Nephron (organoid): ENCODE measurements around the gene ATG12.

Source experiments
- H3K27ac Mint-ChIP-seq, 3 experiments: 2 replicates each; pipeline ENCODE4 v1.8.0; 2020; ENCODE audit warnings: mixed read lengths in 3 of 3, mild to moderate bottlenecking in 2 of 3, moderate library complexity in 1 of 3
- H3K27me3 Mint-ChIP-seq: 2 replicates; pipeline ENCODE4 v1.8.0; 2021; ENCODE audit warnings: low read depth, mild to moderate bottlenecking, moderate library complexity, mixed read lengths
- H3K36me3 Mint-ChIP-seq: 2 replicates; pipeline ENCODE4 v1.8.0; 2020; ENCODE audit warnings: low read depth, mixed read lengths
- H3K4me1 Mint-ChIP-seq: 2 replicates; pipeline ENCODE4 v1.8.0; 2020; ENCODE audit warnings: mixed read lengths
- H3K4me3 Mint-ChIP-seq, 3 experiments: 2 replicates each; pipeline ENCODE4 v1.8.0; 2020; ENCODE audit warnings: mild to moderate bottlenecking in 3 of 3, mixed read lengths in 3 of 3, moderate library complexity in 2 of 3
- H3K9me3 Mint-ChIP-seq: 2 replicates; pipeline ENCODE4 v1.8.0; 2020; ENCODE audit warnings: mixed read lengths
- CTCF ChIP-seq, 3 experiments: fragments of 200-600 bp; sonication (generic); IDR thresholded peaks; one replicate each; pipeline ENCODE4 v1.5.0; 2021; ENCODE audit warnings: antibody characterized with exemption in 3 of 3; ENCODE audit not compliant: unreplicated experiment in 3 of 3

ATG12 gene

GRCh38 chr5:115820846-115821245 lies 20.5 kb downstream of the ATG12 start:
- peaks cover 4% of the 10 kb centered on the region for H3K27me3 Mint-ChIP-seq
- no peak overlapping the region for H3K4me3 Mint-ChIP-seq
- H3K9me3 Mint-ChIP-seq: peaks cover 20% of the 10 kb centered on the region
- TF ChIP-seq CTCF (IDR thresholded peaks at IDR 0.05; ENCODE audit: unreplicated experiment in 3 of 3): no peak
- no peak overlapping the region for H3K27ac Mint-ChIP-seq
- H3K4me1 Mint-ChIP-seq: peaks cover 6% of the 10 kb centered on the region
- peaks cover 4% of the 10 kb centered on the region for H3K36me3 Mint-ChIP-seq

- H3K4me3 Mint-ChIP-seq: peak overlapping the region in 1 of 3 experiments; percentile 64
- peaks cover 3% of the 10 kb centered on the region for H3K36me3 Mint-ChIP-seq
- no peak for TF ChIP-seq CTCF (IDR thresholded peaks at IDR 0.05; ENCODE audit: unreplicated experiment in 3 of 3)
- peaks cover 6% of the 10 kb centered on the region for H3K9me3 Mint-ChIP-seq
- H3K27me3 Mint-ChIP-seq: peaks cover 19% of the 10 kb centered on the region
- no peak overlapping the region for H3K27ac Mint-ChIP-seq
- H3K4me1 Mint-ChIP-seq: peaks cover 23% of the 10 kb centered on the region
Observed at GRCh38 chr5:115818821-115819220, 22.5 kb downstream of the ATG12 start.

GRCh38 chr5:115817386-115817785 lies 24.0 kb downstream of the ATG12 start:
- H3K9me3 Mint-ChIP-seq: peaks cover 2% of the 10 kb centered on the region
- H3K27ac Mint-ChIP-seq: peak overlapping the region; percentile 98 to 99 (median 99)
- H3K4me1 Mint-ChIP-seq: peaks cover 31% of the 10 kb centered on the region
- TF ChIP-seq CTCF (IDR thresholded peaks at IDR 0.05; ENCODE audit: unreplicated experiment in 3 of 3): no peak
- peaks cover 8% of the 10 kb centered on the region for H3K36me3 Mint-ChIP-seq
- peak overlapping the region; percentile 59 to 96 (median 66) for H3K4me3 Mint-ChIP-seq
- H3K27me3 Mint-ChIP-seq: peaks cover 21% of the 10 kb centered on the region

- H3K4me3 Mint-ChIP-seq: peak within 1 kb of the TSS; percentile 96
- H3K27me3 Mint-ChIP-seq: peaks cover 21% of the 10 kb centered on the region
- H3K36me3 Mint-ChIP-seq: peaks cover 13% of the 10 kb centered on the region
- H3K4me1 Mint-ChIP-seq: peaks cover 35% of the 10 kb centered on the region
- H3K27ac Mint-ChIP-seq: peak within 1 kb of the TSS; percentile 98 to 99 (median 99)
- H3K9me3 Mint-ChIP-seq: no peaks in the 10 kb centered on the region
- no peak for TF ChIP-seq CTCF (IDR thresholded peaks at IDR 0.05; ENCODE audit: unreplicated experiment in 3 of 3)
Observed at GRCh38 chr5:115816226-115817081, 24.9 kb downstream of the ATG12 start, which contains the start of gene CDO1. Gene CDO1, minus strand, starts transcription at chr5:115816659. Its CDS starts 262 bp downstream, at chr5:115816397.

- no peak for TF ChIP-seq CTCF (IDR thresholded peaks at IDR 0.05; ENCODE audit: unreplicated experiment in 3 of 3)
- Mint-ChIP-seq H3K9me3 (no peaks in the 10 kb centered on the region), H3K27me3 (peaks cover 21% of the 10 kb centered on the region), H3K36me3 (peaks cover 19% of the 10 kb centered on the region), H3K4me3 (peak overlapping the region; percentile 96), H3K4me1 (peaks cover 42% of the 10 kb centered on the region), H3K27ac (peak overlapping the region; percentile 98 to 99 (median 99))
Observed at GRCh38 chr5:115815693-115816225, 25.6 kb downstream of the ATG12 start.
